Midbrain (tissue), 1 donor: Measurements from ENCODE around the gene SNRPB2.
A peak's percentile ranks its signal among the peaks of the same experiment; 100 is the strongest.

ENCODE experiments used
- DNase-seq: peaks from one replicate; lab custom pipeline; 2025; lab: John Stamatoyannopoulos, UW

The SNRPB2 gene

DNA sequence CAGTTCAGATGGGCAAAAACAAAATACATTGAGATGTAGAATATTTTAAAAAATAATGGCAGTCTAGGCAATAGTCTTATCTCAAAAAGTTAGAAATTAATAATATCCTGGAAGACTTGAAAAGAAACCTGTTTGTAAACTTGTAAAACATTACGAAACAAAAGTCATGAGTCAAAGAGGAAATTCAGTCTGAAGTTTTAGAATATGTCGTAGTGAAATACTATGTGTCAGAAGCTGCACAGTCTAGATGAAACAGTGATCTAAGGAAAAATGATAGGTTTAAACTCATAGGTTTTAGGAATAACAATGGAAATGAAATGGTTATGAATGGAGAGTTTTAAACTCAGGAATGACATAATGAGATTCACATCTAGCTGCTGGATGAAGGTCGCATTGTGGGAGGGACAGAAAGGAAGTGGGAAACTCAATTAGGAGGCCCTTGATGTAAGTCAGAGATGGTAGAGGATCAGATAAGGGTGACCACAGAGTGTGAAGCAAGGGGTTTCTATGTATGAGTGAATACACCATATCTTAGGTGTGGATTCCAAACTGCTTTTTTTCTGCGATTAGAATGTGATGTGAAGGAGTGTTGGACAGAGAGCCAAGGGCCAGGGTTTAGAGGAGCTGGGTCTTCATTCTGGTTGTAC is 2.8 kb downstream of the SNRPB2 start:
- no peak for DNase-seq

DNA sequence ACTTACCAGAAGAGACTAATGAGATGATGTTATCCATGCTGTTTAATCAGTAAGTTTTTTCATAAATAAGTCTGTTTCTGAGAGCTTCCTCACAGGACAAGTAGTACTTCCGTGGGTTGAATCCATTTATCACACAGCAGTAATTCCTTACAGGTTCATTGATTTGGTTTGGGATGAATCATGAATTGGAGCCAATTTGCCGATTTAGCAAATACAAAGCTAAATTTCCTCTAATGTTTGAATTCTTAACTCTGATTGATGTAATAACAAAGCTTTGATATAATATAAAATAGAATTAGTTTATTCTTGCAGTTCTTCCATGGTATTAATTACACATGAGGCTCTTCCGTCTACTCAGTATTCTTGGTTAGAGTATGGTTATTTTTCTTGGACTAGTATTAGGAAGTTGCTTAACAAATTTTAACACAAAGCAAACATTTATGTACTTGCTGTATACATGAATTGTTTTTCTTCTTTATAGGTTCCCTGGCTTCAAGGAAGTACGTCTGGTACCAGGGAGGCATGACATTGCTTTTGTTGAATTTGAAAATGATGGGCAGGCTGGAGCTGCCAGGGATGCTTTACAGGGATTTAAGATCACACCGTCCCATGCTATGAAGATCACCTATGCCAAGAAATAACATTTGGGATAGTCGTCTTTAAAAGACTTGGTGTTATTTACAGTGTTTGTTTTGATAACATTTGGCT is 10.7 kb downstream of the SNRPB2 start:
- no peak for DNase-seq

DNA sequence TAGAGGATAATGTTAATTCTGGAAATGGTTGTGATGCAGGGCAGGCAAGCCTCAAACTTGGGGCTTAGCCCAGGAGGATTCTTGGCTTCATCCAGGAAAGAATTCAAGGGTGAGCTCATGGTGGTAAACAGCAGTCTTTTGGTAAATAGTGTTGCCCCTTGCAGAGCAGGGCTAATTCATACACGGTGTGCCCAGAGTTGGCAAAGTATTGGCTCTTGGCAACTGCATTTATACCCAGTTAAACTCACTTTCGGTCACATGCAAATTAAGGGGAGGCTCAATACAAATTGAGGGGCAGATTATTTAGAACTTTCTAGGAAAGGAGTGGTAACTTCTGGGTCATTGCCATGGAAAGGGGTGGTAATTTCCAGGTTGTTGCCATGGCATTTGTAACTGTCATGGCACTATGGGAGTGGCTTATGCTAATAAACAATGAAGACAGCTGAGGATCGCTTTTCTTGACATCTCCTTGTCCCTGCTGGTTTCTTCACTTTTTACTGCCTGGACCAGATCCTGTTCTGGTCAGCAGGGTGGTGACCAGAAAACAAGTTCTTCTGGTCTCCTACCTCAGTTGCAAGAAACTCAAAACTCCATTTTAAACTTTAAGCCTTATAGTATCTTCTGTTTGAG is 14.5 kb downstream of the SNRPB2 start:
- DNase-seq = peak; percentile 57

DNA sequence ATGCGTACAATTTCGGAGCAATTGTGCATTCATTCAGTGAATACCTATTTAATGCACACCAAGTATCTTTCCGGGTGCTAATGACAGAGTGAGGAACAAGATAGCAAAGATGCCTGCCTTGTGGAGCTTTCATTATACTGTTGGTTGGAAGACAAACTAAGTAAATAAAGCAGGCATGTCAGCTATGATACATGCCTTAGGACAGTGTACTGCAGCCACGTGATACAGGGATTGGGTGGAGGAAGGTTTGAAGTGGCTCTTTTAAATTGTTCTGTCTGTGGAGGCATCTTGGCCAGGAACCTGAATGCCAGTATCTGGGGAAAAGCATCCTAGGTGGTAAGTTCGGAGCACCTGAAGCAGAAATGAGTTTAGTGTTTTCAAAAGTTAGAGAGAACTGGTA is 15.4 kb downstream of the SNRPB2 start:
- no peak for DNase-seq

DNA sequence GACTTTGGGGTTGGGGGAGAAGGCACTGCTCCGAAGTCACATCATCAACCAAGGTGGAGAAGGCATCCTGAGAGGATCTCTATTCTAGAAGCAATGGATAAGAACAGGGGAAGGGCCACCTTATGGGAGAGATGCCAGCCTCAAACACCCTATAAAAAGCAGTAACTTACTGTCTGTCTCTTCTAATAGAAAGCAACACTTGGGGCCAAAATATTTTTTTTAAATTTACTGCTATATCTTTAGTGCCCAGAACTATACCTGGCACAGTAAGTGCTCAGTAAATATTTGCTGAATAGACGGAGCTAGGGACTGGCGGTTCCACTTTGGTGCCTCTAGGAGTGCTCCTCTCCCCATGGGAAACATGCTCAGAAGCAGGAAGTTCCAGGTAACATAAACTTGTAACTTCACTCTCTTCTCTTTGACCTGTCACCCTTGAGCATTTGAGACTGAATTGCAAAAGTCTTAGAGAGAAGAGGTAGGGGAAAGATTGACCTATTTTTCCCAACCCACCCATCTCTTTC is 17.5 kb downstream of the SNRPB2 start:
- DNase-seq = no peak

DNA sequence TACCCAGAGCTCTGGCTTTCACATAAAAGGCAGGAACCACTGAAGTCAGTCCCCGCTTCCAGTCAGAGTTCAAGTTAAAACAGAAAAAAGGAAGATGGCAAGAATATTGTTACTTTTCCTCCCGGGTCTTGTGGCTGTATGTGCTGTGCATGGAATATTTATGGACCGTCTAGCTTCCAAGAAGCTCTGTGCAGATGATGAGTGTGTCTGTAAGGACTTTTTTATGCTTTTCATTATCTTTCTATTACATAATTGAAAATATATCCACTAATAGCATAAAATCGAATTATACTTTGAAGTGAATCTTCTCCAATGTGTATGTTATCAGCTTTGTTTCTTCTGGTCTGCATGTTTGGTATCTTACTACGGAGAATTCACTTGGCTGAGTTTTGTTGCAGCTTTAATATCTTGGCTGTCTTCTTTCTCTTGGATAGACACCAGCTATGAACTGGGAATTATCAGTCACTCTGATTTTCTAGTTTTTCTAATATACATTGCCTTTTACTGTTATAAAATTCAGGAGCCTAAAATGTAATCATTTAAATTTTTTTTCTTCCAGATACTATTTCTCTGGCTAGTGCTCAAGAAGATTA is 18.6 kb downstream of the SNRPB2 start, which contains the start of gene OTOR:
TSS of gene OTOR (plus strand) at position 51 of the 593 bp plus-strand sequence. CDS start at position 95, 44 bp downstream.
- no peak for DNase-seq

DNA sequence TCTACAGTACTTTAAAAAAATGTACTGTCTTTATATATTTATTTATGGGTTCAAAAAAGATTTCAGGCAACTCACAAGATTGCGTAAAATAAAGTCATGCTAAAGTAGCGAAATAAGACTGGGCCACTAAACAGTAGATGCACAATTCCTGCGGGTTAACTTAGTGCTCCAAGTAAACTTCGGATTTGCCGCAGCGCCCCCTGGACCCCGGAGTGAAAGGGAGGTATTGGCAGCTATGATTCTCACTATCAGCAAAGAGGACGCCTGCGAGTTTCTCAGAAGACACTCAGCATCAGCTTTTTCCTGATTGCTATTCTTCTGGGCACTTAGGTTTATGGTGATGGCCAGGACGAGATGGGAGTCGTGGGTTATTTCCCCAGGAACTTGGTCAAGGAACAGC is 19.7 kb downstream of the SNRPB2 start:
- no peak for DNase-seq

DNA sequence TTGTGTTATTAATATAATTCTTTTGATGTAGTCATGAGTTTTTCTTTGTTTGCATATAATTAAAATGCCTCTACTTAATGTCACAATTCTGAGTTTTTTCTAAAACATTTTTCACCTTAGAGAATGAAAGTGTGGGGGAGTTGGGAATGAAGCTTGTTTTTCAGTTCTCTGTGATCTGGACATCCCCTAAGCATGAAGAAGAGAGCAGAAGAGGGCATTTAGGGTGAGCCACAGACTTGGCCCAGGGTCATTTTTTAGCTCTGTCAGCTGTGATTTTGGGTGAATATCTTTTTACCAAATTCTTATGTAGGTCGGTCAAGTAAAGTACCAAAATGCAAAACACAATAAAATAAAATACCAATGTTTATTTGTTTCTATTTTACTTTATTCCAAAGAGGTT is 22.3 kb downstream of the SNRPB2 start:
- DNase-seq = no peak

DNA sequence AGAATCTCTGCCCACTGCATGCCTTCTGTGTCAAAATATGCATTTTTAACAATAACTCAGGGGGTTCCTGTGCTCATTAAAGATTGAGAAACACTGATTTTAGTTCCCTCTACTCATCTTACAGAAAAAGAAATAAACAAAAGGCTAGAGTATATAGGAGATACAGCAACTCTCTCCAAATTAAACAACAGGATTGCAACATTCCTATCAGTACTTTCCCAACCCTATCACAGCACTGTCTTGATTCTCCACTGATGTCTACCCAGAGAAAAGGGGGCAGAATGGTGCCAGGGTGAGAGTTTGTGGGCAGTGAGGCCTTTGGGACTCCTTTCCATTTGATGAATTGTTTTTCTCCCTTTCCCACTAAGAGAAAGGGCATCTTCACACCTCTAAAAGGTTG is 23.1 kb downstream of the SNRPB2 start:
- no peak for DNase-seq

DNA sequence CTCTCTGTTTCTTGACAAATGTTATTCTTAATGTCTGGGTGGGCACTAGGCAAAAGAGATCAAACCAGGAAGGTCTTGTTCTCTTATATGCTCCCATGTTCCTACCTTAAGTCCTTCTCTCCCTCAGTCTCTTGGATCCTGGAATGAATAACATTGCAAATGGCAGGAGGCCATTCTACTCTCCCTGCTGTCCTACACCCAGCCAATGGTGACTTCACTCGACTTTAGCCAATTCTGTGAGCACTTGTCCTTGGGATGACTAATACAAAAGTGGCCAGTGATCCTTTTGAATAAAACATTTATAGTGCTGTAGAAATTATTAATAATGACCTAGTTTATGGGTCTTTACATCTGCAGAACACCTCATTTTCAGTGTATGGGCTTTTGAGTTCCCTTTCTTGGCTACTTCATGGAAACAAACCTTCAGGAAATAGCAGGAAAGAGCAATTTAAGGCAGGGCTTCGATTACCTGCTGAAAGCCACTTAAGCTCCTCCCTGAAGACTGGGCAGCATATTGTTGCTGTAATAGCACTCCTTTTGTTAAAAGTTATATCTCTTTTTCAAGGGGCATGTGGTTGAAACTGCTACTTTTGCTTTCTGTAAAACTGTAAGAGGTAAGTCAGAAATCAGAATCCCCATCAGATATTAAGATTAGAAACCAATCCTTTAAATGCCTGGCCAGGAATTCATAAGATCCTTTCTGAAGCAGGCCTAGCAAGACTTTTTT is 28.8 kb downstream of the SNRPB2 start:
- no peak for DNase-seq

DNA sequence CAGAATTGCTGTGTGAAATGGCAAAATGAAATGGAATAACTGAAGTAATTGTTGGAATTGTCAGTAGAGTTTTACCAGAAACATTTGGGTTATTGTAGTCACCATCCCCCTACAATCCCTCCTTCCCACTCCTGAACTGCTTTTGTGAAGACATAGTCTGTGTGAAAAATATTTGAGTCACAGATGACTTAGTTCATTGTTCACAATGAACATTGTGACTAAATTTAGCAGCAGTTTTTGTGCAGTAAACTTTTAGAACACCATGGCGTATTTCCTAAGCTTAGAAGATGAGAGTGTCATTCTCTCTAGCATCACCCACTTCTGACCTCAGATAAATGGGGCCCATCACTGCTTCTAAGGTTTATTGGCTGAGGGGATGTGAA is 29.3 kb downstream of the SNRPB2 start:
- no peak for DNase-seq

DNA sequence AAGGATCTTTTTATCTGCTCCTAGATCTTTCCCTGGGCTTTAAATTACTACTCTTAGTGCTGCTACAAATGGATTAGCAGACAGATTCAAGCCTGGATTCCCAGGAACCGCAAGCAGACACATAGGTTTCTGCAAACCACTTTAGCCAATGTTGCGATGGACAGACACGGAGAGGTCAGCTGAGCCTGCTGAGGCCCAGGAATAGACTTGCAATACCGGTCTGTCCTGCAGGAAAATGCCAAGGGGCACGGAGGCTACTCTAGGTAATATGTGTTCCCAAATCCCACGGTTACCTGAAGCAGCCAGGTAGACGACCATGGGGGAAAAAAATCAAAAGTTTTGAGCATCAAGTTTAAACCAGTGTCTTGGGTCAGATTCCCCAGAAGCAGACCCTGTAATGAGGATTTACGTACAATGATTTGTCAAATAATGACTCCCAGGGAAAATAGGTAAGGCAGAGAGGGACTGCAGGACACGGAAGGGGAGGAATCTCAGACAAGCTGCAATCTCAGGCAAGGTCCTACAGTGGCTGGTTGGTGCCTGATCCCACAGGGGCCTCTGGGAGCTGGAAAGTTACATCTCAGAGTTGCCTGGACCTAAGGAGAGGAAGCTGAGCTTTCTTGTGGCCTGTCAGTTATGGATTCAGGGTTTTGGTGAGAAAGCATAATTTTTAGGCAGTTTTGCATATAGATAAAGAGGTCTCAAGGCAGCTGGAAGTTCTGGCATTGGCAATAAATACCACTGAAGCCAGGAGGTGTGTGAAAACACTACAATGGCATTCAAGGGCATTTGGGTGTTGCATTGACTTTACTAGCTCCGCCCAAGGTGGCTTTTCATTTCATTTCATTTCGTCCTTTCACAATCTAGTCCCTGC is 30.8 kb downstream of the SNRPB2 start:
- no peak for DNase-seq

DNA sequence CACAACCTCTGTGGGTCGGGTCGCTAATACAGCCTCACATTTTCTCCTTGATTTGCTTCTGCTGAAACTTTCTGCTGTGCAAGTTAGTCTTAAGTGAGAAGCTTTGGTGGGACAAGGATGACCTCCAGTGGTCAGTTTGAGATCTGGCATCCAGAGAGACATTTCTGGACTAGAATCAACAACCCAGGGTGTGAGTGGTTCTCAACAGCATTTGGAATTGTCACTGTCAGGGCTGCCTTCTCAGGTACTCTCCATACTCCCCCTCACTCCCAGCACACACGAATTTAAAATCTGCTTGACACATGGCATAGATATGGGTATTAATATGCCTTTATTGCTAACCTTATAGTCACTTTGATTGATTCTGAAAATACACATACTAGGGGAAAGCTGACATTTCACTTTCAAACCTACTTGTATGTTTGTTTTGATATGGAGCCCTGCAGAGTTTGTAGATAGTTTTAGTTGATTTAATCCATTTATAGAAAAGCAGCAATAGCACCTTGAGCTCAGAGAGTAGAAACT is 31.5 kb downstream of the SNRPB2 start:
- peak; percentile 82 for DNase-seq

DNA sequence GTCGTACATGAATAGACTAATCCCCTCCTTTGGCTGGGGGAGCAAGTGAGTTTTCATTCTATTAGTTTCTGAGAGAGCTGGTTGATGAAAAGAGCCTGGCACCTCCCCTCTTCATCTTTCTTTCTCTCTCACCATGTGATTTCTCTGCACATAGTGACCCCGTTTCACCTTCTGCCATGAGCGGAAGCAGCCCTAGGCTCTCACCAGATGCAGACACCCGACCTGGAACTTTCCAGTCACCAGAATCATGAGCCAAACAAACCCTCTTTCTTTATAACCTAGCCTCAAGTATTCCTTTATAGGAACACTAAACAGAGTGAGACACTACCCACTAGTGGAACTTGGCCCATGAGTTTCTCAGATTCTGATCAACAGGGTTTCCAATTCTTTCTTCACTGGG is 34.7 kb downstream of the SNRPB2 start:
- DNase-seq = no peak

DNA sequence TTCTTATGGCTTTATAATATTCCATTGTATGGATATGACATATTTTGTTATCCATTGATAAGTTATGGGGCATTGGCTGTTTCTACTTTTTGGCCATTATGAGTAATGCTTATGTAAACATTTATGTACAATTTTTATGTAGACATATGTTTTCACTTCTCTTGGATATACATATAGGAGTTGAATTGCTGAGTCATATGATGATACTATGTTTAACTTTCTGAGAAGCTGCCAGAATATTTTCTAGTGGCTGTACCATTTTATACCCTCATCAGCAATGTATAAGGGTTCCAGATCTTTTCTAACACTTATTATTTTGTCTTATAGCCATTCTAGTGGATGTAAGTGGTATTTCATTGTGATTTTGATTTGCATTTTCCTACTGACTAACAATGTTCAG is 41.4 kb downstream of the SNRPB2 start:
- DNase-seq = no peak

DNA sequence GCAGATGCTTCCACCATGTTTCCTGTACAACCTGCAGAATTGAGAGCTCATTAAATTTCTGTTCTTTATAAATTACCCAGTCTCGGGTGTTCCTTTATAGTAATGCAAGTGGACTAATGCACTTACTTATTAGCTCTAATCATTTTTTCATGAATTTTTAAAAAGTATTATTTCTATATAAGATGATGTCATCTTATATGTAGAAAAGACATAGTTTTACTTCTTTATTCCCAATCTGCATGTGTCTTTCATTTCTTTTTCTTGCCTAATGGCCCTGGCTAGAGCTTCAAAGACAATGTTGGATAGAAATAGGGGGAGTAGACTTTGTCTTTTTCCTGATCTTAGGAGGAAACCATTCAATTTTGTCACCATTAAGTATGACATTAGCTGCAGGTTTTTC is 46.1 kb downstream of the SNRPB2 start:
- DNase-seq = no peak

DNA sequence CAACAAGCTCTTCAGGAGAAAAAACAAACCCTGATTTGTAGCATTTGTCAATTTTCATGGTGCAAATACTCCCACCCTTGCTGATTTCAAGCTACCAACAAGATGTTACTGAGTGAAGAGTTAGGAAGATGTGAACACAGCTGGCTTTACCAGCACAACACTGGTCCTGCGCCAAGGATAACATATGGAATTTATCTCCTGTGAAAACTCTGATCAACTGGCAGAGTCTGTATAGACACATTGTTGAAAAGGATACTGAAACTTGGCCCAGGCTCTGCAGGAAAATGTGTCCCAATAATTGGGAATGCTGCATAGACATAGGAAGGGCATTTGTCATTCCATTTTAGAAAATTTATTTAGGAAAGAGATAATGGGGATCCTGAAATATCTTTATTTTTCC is 47.3 kb downstream of the SNRPB2 start:
- DNase-seq = no peak

DNA sequence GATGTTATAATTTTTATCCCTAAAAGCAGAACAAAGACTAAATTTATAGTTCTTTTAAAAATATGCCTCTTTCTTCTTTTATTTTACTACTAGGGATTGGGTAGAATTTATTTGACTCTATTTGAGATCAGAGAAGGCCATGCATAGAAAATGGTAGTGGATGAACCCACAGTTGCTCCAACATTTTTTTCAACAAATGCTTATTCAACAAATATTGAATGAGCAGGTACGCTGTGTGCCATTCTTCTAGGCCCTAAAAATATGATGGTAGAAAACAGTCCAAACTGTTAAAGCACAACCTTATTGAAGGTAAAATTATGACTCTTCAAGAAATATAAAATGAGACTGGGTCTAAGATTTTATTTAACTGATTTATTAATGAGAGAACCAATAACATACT is 48.3 kb downstream of the SNRPB2 start:
- no peak for DNase-seq

DNA sequence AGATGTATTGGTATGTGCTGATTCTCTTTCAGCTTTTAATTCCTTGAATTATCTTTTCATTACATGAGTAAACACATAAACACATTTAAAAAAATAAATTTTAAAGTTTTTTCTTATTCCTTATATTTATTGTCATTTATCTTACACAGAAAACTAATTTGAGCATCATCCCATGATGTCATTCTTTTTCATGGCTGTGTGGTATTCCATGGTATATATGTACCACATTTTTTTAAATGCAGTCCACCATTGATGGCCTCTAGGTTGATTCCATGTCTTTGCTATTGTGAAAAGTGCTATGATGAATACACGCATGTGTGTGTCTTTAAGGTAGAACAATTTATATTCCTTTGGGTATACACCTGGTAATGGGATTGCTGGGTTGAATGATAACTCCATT is 51.7 kb downstream of the SNRPB2 start:
- DNase-seq = no peak

DNA sequence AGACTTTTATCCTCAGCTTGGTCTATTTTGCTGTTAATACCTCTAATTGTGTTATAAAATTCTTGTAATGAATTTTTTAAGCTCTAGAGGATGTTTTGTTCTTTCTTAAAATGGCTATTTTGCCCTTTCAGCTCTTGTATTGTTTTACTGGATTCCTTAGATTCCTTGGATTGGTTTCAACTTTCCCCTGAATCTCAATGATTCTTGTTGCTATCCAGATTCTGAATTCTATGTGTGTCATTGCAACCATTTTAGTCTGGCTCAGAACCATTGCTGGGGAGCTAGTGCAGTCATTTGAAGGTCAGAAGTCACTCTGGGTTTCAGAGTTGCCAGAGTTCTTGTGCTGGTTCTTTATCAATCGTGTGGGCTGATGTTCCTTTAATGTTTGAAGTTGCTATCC is 55.4 kb downstream of the SNRPB2 start:
- DNase-seq = no peak
